Esophagus muscularis mucosa (tissue), 4 donors: ENCODE results near the gene SIGLECL1.

Experiments
- CTCF ChIP-seq, 3 experiments: fragments of 200-600 bp in 2 of 3; fragments of 450-650 bp in 1 of 3; sonication (generic) in 2 of 3; IDR thresholded peaks; one replicate each; pipeline ENCODE4 v1.5.1; 2017 to 2019; ENCODE audit warnings: antibody characterized with exemption in 3 of 3, mild to moderate bottlenecking in 2 of 3, moderate library complexity in 1 of 3
- EP300 ChIP-seq: sonication (generic); formaldehyde crosslinking; IDR thresholded peaks from one replicate; pipeline ENCODE4 v1.6.1; 2017; ENCODE audit warnings: antibody characterized with exemption
- POLR2AphosphoS5 ChIP-seq, 2 donors: sonication (generic); formaldehyde crosslinking; IDR thresholded peaks; one replicate each; pipeline ENCODE4 v1.6.1; 2017; ENCODE audit warnings: antibody characterized with exemption in 2 of 2

- TF ChIP-seq EP300 (no peak), CTCF (IDR thresholded peaks at IDR 0.05) (no peak), POLR2AphosphoS5 (IDR thresholded peaks at IDR 0.05) (no peak)
Observed at GRCh38 chr19:51297406-51297805, 46.5 kb downstream of the SIGLECL1 start.
